Naive thymus-derived CD8-positive, alpha-beta T cell (primary cell): ENCODE data around the gene NDUFB10. TPM values are rescaled to one million over a fixed set of nuclear protein-coding genes. Genes with fewer than 3 reads are reported as not detected.
"Not testable (repeated sequence)": the region's sequence is repeated elsewhere in the genome, so short reads cannot be mapped to it uniquely, and the experiment has no call there.

Source experiments
- ATAC-seq, 2 donors: fragments of 150-1000 bp; cut with Tn5 transposase in 1 of 2; sonication (Bioruptor Pico), chemical (Tn5 transposase) in 1 of 2; 1 replicate in 1 of 2; 2 replicates in 1 of 2; pipeline ENCODE4 v1.10.0; 2021; ENCODE audit warnings: mild to moderate bottlenecking in 2 of 2, moderate library complexity in 2 of 2
- POLR2A ChIA-PET: fragments of 350-600 bp; sonication (Branson Sonifier 250); formaldehyde crosslinking; loops from one replicate; lab custom pipeline; 2021; ENCODE audit warnings: antibody characterized with exemption; lab: Charles Lee
- DNase-seq, 10 donors: peaks; one replicate each; pipeline versions ENCODE4 v3.0.0 to v3.0.0-alpha.2; 2020 to 2022
- H3K27ac Mint-ChIP-seq, 10 donors: one replicate each; pipeline ENCODE4 v1.8.0; 2020 to 2022; ENCODE audit warnings: mild to moderate bottlenecking in 10 of 10, mixed read lengths in 10 of 10, moderate library complexity in 4 of 10, inconsistent platforms in 1 of 10
- H3K27me3 Mint-ChIP-seq, 5 donors: one replicate each; pipeline ENCODE4 v1.8.0; 2021 to 2022; ENCODE audit warnings: mixed read lengths in 5 of 5
- H3K36me3 Mint-ChIP-seq, 3 donors: one replicate each; pipeline ENCODE4 v1.8.0; 2020 to 2022; ENCODE audit warnings: mixed read lengths in 3 of 3, mild to moderate bottlenecking in 2 of 3, inconsistent platforms in 1 of 3
- H3K4me1 Mint-ChIP-seq, 4 donors: one replicate each; pipeline ENCODE4 v1.8.0; 2021 to 2022; ENCODE audit warnings: mixed read lengths in 4 of 4
- H3K4me3 Mint-ChIP-seq, 10 donors: one replicate each; pipeline ENCODE4 v1.8.0; 2020 to 2022; ENCODE audit warnings: mild to moderate bottlenecking in 10 of 10, mixed read lengths in 10 of 10, moderate library complexity in 6 of 10, inconsistent platforms in 1 of 10
- H3K9me3 Mint-ChIP-seq, 9 donors: one replicate each; pipeline ENCODE4 v1.8.0; 2020 to 2022; ENCODE audit warnings: mixed read lengths in 9 of 9, mild to moderate bottlenecking in 3 of 9, inconsistent platforms in 1 of 9, moderate library complexity in 1 of 9
- polyA plus RNA-seq, 3 donors: library from polyadenylated mRNA; unstranded; fragments of 300-500 nt; fragmentation: Illumina TruSeq; gene quantifications; one replicate each; pipeline ENCODE4 v1.2.3, GENCODE V29; 2021
- total RNA-seq, 8 experiments: library from RNA in 2 of 8; stranded (reverse) in 2 of 8; gene quantifications; one replicate each; pipeline ENCODE4 v1.2.3 and lab custom pipeline; 2021 to 2026

NDUFB10 gene
- total and polyA plus RNA-seq, 5 experiments from 2014 or later, result 62.5 to 217 (median 180) TPM

- H3K27ac Mint-ChIP-seq, result peak overlapping the region in 1 of 10 donors; percentile 84
- peaks cover 0 to 4% (median 1%) of the 10 kb centered on the region in 5 donors for H3K27me3 Mint-ChIP-seq
- H3K4me3 Mint-ChIP-seq, result peak overlapping the region in 7 of 10 donors; percentile 45 to 76 (median 67)
- DNase-seq, result peak; percentile 79 to 98 (median 93)
- no peaks in the 10 kb centered on the region for H3K9me3 Mint-ChIP-seq
- no peaks in the 10 kb centered on the region for H3K36me3 Mint-ChIP-seq
- POLR2A ChIA-PET, result interaction anchor here (0.7 to 1.5 kb wide), 5 partner anchors 14 to 437 kb away, joined by 3 to 7 read pairs (median 3); partner anchors contain the start of genes EME2, NUBP2, RPS2 and SPSB3
- H3K4me1 Mint-ChIP-seq, result peaks cover 0 to 6% (median 2%) of the 10 kb centered on the region in 4 donors
- ATAC-seq, result peak; percentile 97
Observed at GRCh38 chr16:1929578-1930337, 29.6 kb upstream of the NDUFB10 start.

DNA sequence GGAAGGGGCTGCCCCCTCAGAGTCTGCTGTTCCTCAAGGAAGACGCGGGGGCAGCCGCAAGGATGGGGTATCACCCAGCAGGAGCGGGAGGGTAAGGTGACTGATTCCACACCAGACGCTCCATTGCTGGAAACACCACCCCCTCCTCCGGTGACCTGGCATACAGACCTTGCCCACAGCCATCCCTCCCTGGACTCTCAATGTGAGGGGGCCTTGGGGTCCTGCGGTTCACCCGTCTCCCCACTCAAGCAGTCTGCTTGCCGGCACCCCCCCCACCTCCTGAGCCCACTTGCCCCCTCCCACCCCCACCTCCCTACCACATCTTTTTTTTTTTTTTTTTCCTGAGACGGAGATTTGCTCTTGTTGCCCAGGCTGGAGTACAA is 29.0 kb upstream of the NDUFB10 start:
- H3K9me3 Mint-ChIP-seq, result no peaks in the 10 kb centered on the region
- peak overlapping the region in 4 of 10 donors; percentile 26 to 67 (median 42) for H3K4me3 Mint-ChIP-seq
- H3K27me3 Mint-ChIP-seq, result no peaks in the 10 kb centered on the region
- H3K4me1 Mint-ChIP-seq, result peaks cover 0 to 6% (median 2%) of the 10 kb centered on the region in 4 donors
- H3K27ac Mint-ChIP-seq, result peak overlapping the region in 1 of 10 donors; percentile 11
- POLR2A ChIA-PET, result no interaction called here
- H3K36me3 Mint-ChIP-seq, result no peaks in the 10 kb centered on the region
- ATAC-seq (no peak), DNase-seq (no peak)

DNA sequence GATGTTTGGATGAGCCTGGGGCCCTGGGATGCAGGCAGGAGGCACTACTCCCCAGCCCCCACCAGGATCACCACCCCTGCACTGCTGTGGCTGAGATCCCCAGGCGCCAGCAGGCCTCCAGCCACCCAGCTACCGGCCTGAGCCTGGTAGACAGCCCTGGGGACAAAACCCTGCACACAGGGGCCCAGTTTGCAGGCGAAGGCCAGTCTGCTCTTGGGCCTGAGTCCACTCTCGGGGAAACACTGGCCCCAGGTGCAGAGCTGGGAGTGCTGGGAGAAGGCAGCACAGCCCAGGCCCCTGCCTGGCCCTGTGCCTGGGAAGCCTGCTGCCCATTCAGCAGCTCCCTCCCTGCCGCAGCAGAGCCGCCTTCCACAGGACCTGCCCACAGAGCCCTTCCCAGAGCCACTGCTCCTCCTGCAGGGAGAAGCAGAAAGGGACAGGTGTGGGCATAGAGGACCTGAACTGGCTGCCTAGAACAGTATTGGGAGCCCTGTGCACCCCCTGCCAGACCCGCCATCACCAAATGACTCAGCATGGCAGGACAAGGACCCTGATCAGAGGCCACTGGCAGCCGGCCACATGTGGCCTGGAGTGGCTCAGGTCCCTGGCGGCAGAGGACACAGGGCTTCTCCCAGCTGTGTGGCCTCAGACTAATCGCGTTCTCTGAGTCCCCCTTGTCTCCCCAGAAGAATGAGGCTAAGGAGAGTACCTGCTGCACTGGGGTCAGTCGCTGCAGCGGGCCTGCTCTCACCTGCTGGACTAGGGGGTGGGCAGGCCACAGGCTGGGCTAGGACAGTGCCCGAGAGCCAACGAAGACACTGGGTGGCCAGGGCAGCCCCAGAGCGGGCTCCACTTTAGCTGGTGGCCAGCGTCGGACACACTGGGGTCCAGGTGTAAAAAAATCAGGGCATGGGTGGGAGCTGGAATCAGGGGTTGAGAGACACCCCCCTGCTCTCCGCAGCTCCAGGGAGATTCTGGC is 27.0 kb upstream of the NDUFB10 start:
- POLR2A ChIA-PET, result interaction anchor here (0.5 kb wide), 1 partner anchor 459 kb away, joined by 3 read pairs; no protein-coding TSS in a partner anchor
- Mint-ChIP-seq H3K9me3 (no peaks in the 10 kb centered on the region), H3K4me3 (no peak overlapping the region), H3K27ac (no peak overlapping the region), H3K36me3 (peaks cover 0 to 2% (median 0%) of the 10 kb centered on the region in 3 donors), H3K4me1 (peaks cover 0 to 6% (median 2%) of the 10 kb centered on the region in 4 donors), H3K27me3 (no peaks in the 10 kb centered on the region)
- ATAC-seq (no peak), DNase-seq (no peak)

DNA sequence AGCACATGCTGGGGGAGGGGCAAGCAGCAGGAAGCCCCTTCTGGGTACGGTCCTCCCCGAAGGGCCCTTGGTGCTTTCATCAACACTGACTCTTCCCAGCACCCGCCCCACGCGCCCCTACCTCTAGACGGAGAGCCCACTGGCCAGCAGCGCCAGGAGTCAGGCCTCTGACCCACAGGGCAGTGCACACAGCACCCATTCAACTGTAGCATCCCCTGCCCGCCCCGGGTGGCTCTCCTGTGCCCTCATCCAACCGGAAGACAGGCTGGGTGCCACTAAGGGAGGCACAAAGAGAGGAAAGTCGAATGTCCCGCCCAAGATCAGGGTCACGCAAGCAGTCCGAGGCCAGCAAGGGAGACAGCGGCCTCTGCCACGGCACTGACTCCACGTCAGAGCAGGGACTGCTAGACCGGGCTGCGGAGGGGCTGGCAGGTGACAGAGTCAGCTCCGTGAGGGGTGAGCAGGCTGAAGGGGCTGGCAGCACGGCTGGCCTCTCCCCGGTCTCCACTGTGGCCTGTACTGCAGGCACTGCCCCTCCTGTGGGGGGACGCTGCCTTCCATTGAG is 26.2 kb upstream of the NDUFB10 start:
- peaks cover 0 to 2% (median 0%) of the 10 kb centered on the region in 3 donors for H3K36me3 Mint-ChIP-seq
- H3K27me3 Mint-ChIP-seq, result no peaks in the 10 kb centered on the region
- no peak overlapping the region for H3K27ac Mint-ChIP-seq
- POLR2A ChIA-PET, result no interaction called here
- H3K4me1 Mint-ChIP-seq, result peaks cover 0 to 6% (median 2%) of the 10 kb centered on the region in 4 donors
- no peak for DNase-seq
- no peak for ATAC-seq
- no peaks in the 10 kb centered on the region for H3K9me3 Mint-ChIP-seq
- no peak overlapping the region for H3K4me3 Mint-ChIP-seq

DNA sequence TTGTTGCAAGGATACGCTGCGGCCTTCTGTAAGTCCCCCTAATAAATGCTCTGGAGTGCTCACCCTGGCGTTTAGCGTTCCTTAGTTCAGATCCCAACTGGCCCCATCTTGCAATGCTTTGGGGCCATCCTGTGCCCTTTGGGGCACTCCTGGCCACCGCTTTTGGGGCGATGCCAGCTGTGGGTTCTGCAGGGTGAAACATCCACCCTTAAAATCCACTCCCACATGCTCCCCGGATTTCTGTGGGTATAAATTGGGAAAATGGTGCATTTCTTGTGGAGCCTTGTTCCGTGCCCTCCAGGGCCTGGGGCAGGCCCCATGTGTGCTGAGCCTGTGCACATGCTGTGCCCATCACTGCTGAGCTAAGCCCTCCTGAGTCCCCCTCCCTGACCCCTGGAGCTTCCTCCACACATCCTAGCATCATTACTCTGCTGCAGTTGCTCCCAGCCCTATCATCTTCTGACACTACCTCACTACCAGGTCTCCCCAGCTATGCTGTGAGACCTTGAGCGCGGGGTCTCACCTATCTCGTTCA is 22.3 kb upstream of the NDUFB10 start:
- DNase-seq (no peak), ATAC-seq (no peak)
- H3K4me1 Mint-ChIP-seq, result peaks cover 0 to 13% (median under 1%) of the 10 kb centered on the region in 4 donors
- POLR2A ChIA-PET, result no interaction called here
- peaks cover 0 to 9% (median 2%) of the 10 kb centered on the region in 3 donors for H3K36me3 Mint-ChIP-seq
- no peaks in the 10 kb centered on the region for H3K9me3 Mint-ChIP-seq
- no peak overlapping the region for H3K4me3 Mint-ChIP-seq
- no peak overlapping the region for H3K27ac Mint-ChIP-seq
- H3K27me3 Mint-ChIP-seq, result no peaks in the 10 kb centered on the region

DNA sequence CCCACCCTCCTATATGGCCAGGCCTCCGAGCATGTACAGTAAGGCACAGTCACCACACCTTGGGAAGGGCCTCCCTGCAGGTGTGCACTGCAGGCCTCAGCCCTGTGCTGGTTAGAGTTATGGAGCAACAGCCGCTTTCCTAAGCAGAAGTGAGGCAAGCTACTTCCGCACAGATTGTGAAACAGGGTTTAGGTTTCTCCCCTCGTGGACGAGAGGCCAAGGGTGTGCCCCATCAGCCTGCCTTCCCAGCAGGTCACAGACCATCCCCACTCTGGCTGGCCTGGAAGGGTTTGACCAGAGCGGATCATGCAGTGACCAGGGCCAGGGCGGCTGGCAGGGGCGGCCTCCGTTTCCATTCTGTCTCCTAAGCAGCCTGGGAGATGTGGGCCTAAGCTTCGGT is 21.0 kb upstream of the NDUFB10 start:
- Mint-ChIP-seq H3K4me1 (peaks cover 0 to 20% (median 9%) of the 10 kb centered on the region in 4 donors), H3K36me3 (peaks cover 0 to 9% (median 2%) of the 10 kb centered on the region in 3 donors), H3K27ac (peak overlapping the region in 1 of 10 donors; percentile 62), H3K9me3 (no peaks in the 10 kb centered on the region), H3K27me3 (no peaks in the 10 kb centered on the region), H3K4me3 (peak overlapping the region in 1 of 10 donors; percentile 28)
- POLR2A ChIA-PET, result no interaction called here
- ATAC-seq (no peak), DNase-seq (no peak)

DNA sequence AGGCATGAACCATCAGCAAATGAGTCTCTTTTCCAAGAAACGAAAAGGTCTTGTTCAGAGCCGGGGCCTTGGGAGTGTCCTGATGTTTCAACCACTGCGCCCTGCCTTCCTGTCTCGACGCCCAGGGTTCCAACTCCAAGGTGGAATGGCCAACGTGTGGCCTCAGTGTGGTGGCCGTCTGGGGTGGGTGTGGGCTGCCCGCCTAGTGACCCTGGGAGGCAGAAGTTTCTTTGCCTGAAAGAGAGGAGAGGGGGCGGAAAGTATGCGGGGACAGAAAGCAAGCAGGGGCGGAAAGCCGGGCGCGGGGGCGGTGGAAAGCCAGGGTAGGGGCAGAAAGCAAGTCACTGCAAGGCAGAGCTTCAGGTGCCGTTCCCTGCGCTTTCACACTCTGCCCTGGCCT is 20.4 kb upstream of the NDUFB10 start:
- Mint-ChIP-seq H3K4me3 (no peak overlapping the region), H3K27ac (no peak overlapping the region), H3K36me3 (peaks cover 0 to 9% (median 2%) of the 10 kb centered on the region in 3 donors), H3K9me3 (no peaks in the 10 kb centered on the region), H3K27me3 (no peaks in the 10 kb centered on the region), H3K4me1 (peaks cover 0 to 24% (median 14%) of the 10 kb centered on the region in 4 donors)
- no peak for ATAC-seq
- no peak for DNase-seq
- POLR2A ChIA-PET, result no interaction called here

GRCh38 chr16:1939833-1940232 is 19.5 kb upstream of the NDUFB10 start:
- not testable (repeated sequence) for H3K4me3 Mint-ChIP-seq, H3K9me3 Mint-ChIP-seq, DNase-seq, H3K36me3 Mint-ChIP-seq, H3K27ac Mint-ChIP-seq, H3K27me3 Mint-ChIP-seq, ATAC-seq
- POLR2A ChIA-PET, result interaction anchor here (0.6 to 1.0 kb wide), 6 partner anchors 25 to 645 kb away, joined by 3 to 5 read pairs (median 3); partner anchors contain the start of gene RPS2
- H3K4me1 Mint-ChIP-seq, result peaks cover 0 to 24% (median 15%) of the 10 kb centered on the region in 4 donors

DNA sequence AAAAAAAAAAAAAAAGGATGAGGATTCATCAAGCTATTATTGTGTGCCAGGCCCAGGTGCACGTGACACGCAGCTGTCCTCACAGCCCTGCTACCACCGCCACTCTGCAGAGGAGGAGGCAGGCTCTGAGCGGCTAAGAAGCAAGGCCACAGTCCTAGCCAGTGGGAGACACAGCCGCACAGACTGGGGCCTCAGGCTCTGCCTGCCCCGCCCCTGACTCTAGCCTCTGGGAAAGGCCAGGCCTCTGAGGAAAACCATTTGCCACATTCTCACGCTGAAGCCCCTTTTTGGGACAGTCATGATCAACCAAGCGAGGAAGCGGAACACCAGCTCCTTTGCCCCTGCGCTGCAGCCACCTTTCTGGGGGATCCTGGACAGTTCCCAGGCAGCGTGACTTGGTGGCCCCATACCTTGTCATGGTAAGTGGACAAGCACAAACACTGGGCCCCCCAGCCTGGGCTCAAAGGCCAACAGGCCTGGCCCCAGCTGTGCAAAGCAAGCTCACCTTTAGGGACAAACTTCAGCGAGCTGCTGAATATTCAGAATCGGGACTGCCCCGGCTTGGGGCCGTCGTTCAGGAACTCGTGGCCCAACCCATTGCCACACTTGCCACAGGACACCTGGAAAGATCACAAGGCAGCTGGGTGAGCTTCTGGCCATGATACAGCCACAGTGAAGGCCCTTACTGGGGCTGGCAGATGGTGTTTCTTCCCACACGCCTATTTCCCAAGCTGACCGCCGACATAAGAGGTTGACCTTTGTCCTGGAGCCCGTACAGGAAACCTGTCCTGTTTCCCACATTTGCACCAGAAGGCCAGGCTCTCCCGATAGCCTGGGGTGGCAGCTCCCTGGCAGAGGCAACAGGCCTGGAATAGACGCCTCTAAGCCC is 18.8 kb upstream of the NDUFB10 start:
- H3K36me3 Mint-ChIP-seq, result peaks cover 0 to 9% (median 2%) of the 10 kb centered on the region in 3 donors

GRCh38 chr16:1941162-1942046 is 17.9 kb upstream of the NDUFB10 start:
- no peaks in the 10 kb centered on the region for H3K27me3 Mint-ChIP-seq
- peak overlapping the region in 9 of 10 donors; percentile 54 to 92 (median 85) for H3K4me3 Mint-ChIP-seq
- H3K9me3 Mint-ChIP-seq, result no peaks in the 10 kb centered on the region
- peaks cover 0 to 9% (median 2%) of the 10 kb centered on the region in 3 donors for H3K36me3 Mint-ChIP-seq
- H3K27ac Mint-ChIP-seq, result peak overlapping the region in 1 of 10 donors; percentile 14
- peaks cover 0 to 24% (median 15%) of the 10 kb centered on the region in 4 donors for H3K4me1 Mint-ChIP-seq
- DNase-seq (no peak), ATAC-seq (no peak)
- POLR2A ChIA-PET, result interaction anchor here (0.9 to 1.5 kb wide), 2 partner anchors 24 to 214 kb away, joined by 4 to 5 read pairs; partner anchors contain the start of genes RPS2 and TRAF7

More for the DNA sequence above, 18.8 kb upstream of the NDUFB10 start:
- ATAC-seq (no peak), DNase-seq (no peak)
- Mint-ChIP-seq H3K9me3 (no peaks in the 10 kb centered on the region), H3K27me3 (no peaks in the 10 kb centered on the region), H3K4me1 (peaks cover 0 to 24% (median 15%) of the 10 kb centered on the region in 4 donors), H3K4me3 (peak overlapping the region in 2 of 10 donors; percentile 20 to 36), H3K27ac (no peak overlapping the region)
- POLR2A ChIA-PET, result interaction anchor here (0.7 to 1.5 kb wide), 5 partner anchors 24 to 215 kb away, joined by 3 to 5 read pairs (median 3); partner anchors contain the start of genes RPS2 and TRAF7
